ENCODE data around the gene SLC22A24.

Gene SLC22A24

GRCh38 chr11:63165706-63166310 is 21.8 kb upstream of the SLC22A24 start:
- Histone ChIP-seq H3K9ac (ENCODE audit: low read length) (no peak overlapping the region), H2BK15ac (ENCODE audit: low read depth, poor library complexity, severe bottlenecking) (no peak overlapping the region), H3K27ac (ENCODE audit: low read length, poor library complexity, severe bottlenecking) (no peak overlapping the region), H3K4me2 (ENCODE audit: low read length, poor library complexity, severe bottlenecking) (no peak overlapping the region), H3K4ac (ENCODE audit: low read depth in 1 of 2, low read length in 2 of 2) (no peak overlapping the region), H3K27me3 (ENCODE audit: control insufficient read depth in 1 of 2, insufficient read depth in 1 of 2, low read length in 2 of 2) (no peaks in the 10 kb centered on the region), H4K8ac (ENCODE audit: low read length) (no peak overlapping the region), H2BK12ac (ENCODE audit: low read length in 2 of 2) (no peak overlapping the region), H3K18ac (ENCODE audit: low read depth in 1 of 2, low read length in 2 of 2) (no peak overlapping the region), H3K9me3 (ENCODE audit: control insufficient read depth, low read length) (no peaks in the 10 kb centered on the region), H3K36me3 (ENCODE audit: control insufficient read depth in 1 of 2, insufficient read depth in 2 of 2, low read depth in 1 of 2, low read length in 2 of 2) (no peaks in the 10 kb centered on the region), H2AFZ (ENCODE audit: low read depth, low read length) (no peak overlapping the region), H2AK5ac (ENCODE audit: low read length, severe bottlenecking) (no peak overlapping the region), H4K91ac (ENCODE audit: low read length) (no peak overlapping the region), H3K4me1 (ENCODE audit: control insufficient read depth, insufficient read depth, low read depth, low read length) (no peaks in the 10 kb centered on the region), H3K14ac (ENCODE audit: low read length in 2 of 2) (no peak overlapping the region), H2BK120ac (ENCODE audit: low read depth, low read length) (no peak overlapping the region), H3K79me1 (replicated peaks; ENCODE audit: low read length, poor library complexity, severe bottlenecking) (no peaks in the 10 kb centered on the region), H3K4me3 (ENCODE audit: insufficient read depth in 1 of 2, low read depth in 1 of 2, low read length in 2 of 2) (no peak overlapping the region), H3K23ac (ENCODE audit: low read length in 2 of 2) (no peak overlapping the region), H2BK5ac (ENCODE audit: low read depth, low read length, poor library complexity, severe bottlenecking) (no peak overlapping the region)
- 63% methylated on average over 4 of the region's 4 CpGs for WGBS
- no peak for DNase-seq

- Histone ChIP-seq H2AFZ (ENCODE audit: low read depth, low read length) (no peak overlapping the region), H2BK120ac (ENCODE audit: low read depth, low read length) (no peak overlapping the region)
Measured at GRCh38 chr11:63155794-63156193, 11.8 kb upstream of the SLC22A24 start.

DNA sequence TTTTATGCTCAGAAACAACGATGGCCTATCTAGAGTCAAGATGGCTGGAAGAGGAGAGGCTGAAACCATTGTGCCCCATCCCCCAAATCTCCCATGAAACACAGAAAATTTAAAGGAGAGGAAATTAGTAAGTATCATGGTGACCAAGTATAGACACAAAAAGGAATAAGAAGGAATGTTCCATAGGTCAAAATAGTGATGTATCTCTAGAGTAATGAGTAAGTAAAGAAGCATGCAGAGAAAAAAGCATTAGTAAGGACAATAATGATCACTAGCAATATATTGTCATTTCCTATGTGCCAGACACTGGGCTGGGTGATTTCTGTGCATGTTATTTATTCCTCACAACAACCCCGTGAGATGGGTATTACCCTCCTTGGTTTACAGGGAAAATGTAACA is 2.6 kb upstream of the SLC22A24 start:
- H3K9ac ChIP-seq (ENCODE audit: low read length), result no peak overlapping the region
- H2AK5ac ChIP-seq (ENCODE audit: low read length, severe bottlenecking), result no peak overlapping the region
- no peaks in the 10 kb centered on the region for H3K27me3 ChIP-seq (ENCODE audit: control insufficient read depth in 1 of 2, insufficient read depth in 1 of 2, low read length in 2 of 2)
- H4K8ac ChIP-seq (ENCODE audit: low read length), result no peak overlapping the region
- 54% methylated on average over 1 of the region's 2 CpGs for WGBS
- H2BK5ac ChIP-seq (ENCODE audit: low read depth, low read length, poor library complexity, severe bottlenecking), result no peak overlapping the region
- no peak overlapping the region for H3K4ac ChIP-seq (ENCODE audit: low read depth in 1 of 2, low read length in 2 of 2)
- no peak overlapping the region for H2BK12ac ChIP-seq (ENCODE audit: low read length in 2 of 2)
- no peaks in the 10 kb centered on the region for H3K79me1 ChIP-seq (replicated peaks; ENCODE audit: low read length, poor library complexity, severe bottlenecking)
- no peak overlapping the region for H3K4me2 ChIP-seq (ENCODE audit: low read length, poor library complexity, severe bottlenecking)
- no peak overlapping the region for H3K27ac ChIP-seq (ENCODE audit: low read length, poor library complexity, severe bottlenecking)
- no peaks in the 10 kb centered on the region for H3K9me3 ChIP-seq (ENCODE audit: control insufficient read depth, low read length)
- H3K4me3 ChIP-seq (ENCODE audit: insufficient read depth in 1 of 2, low read depth in 1 of 2, low read length in 2 of 2), result no peak overlapping the region
- no peak overlapping the region for H2BK120ac ChIP-seq (ENCODE audit: low read depth, low read length)
- no peak for DNase-seq
- H3K36me3 ChIP-seq (ENCODE audit: control insufficient read depth in 1 of 2, insufficient read depth in 2 of 2, low read depth in 1 of 2, low read length in 2 of 2), result no peaks in the 10 kb centered on the region
- no peaks in the 10 kb centered on the region for H3K4me1 ChIP-seq (ENCODE audit: control insufficient read depth, insufficient read depth, low read depth, low read length)
- no peak overlapping the region for H2AFZ ChIP-seq (ENCODE audit: low read depth, low read length)
- no peak overlapping the region for H3K14ac ChIP-seq (ENCODE audit: low read length in 2 of 2)
- H2BK15ac ChIP-seq (ENCODE audit: low read depth, poor library complexity, severe bottlenecking), result no peak overlapping the region
- H4K91ac ChIP-seq (ENCODE audit: low read length), result no peak overlapping the region
- no peak overlapping the region for H3K18ac ChIP-seq (ENCODE audit: low read depth in 1 of 2, low read length in 2 of 2)
- H3K23ac ChIP-seq (ENCODE audit: low read length in 2 of 2), result no peak overlapping the region

More at GRCh38 chr11:63155794-63156193, 11.8 kb upstream of the SLC22A24 start:
- 65% methylated on average over 1 of the region's 1 CpG for WGBS
- DNase-seq, result no peak
- Histone ChIP-seq H2AK5ac (ENCODE audit: low read length, severe bottlenecking) (no peak overlapping the region), H3K4me3 (ENCODE audit: insufficient read depth in 1 of 2, low read depth in 1 of 2, low read length in 2 of 2) (no peak overlapping the region), H3K18ac (ENCODE audit: low read depth in 1 of 2, low read length in 2 of 2) (no peak overlapping the region), H4K8ac (ENCODE audit: low read length) (no peak overlapping the region), H4K91ac (ENCODE audit: low read length) (no peak overlapping the region), H3K4ac (ENCODE audit: low read depth in 1 of 2, low read length in 2 of 2) (no peak overlapping the region), H3K27me3 (ENCODE audit: control insufficient read depth in 1 of 2, insufficient read depth in 1 of 2, low read length in 2 of 2) (no peaks in the 10 kb centered on the region), H3K14ac (ENCODE audit: low read length in 2 of 2) (no peak overlapping the region), H3K4me2 (ENCODE audit: low read length, poor library complexity, severe bottlenecking) (no peak overlapping the region), H3K79me1 (replicated peaks; ENCODE audit: low read length, poor library complexity, severe bottlenecking) (no peaks in the 10 kb centered on the region), H3K9me3 (ENCODE audit: control insufficient read depth, low read length) (peaks cover 3% of the 10 kb centered on the region), H3K4me1 (ENCODE audit: control insufficient read depth, insufficient read depth, low read depth, low read length) (no peaks in the 10 kb centered on the region), H3K36me3 (ENCODE audit: control insufficient read depth in 1 of 2, insufficient read depth in 2 of 2, low read depth in 1 of 2, low read length in 2 of 2) (no peaks in the 10 kb centered on the region), H3K9ac (ENCODE audit: low read length) (no peak overlapping the region), H2BK15ac (ENCODE audit: low read depth, poor library complexity, severe bottlenecking) (no peak overlapping the region), H2BK5ac (ENCODE audit: low read depth, low read length, poor library complexity, severe bottlenecking) (no peak overlapping the region), H3K27ac (ENCODE audit: low read length, poor library complexity, severe bottlenecking) (no peak overlapping the region), H2BK12ac (ENCODE audit: low read length in 2 of 2) (no peak overlapping the region), H3K23ac (ENCODE audit: low read length in 2 of 2) (no peak overlapping the region)

- H2BK12ac ChIP-seq (ENCODE audit: low read length in 2 of 2), result no peak overlapping the region
- H3K36me3 ChIP-seq (ENCODE audit: control insufficient read depth in 1 of 2, insufficient read depth in 2 of 2, low read depth in 1 of 2, low read length in 2 of 2), result no peaks in the 10 kb centered on the region
- no peak overlapping the region for H2AK5ac ChIP-seq (ENCODE audit: low read length, severe bottlenecking)
- no peaks in the 10 kb centered on the region for H3K9me3 ChIP-seq (ENCODE audit: control insufficient read depth, low read length)
- H3K14ac ChIP-seq (ENCODE audit: low read length in 2 of 2), result no peak overlapping the region
- no peak overlapping the region for H2BK15ac ChIP-seq (ENCODE audit: low read depth, poor library complexity, severe bottlenecking)
- no peak overlapping the region for H4K91ac ChIP-seq (ENCODE audit: low read length)
- no peaks in the 10 kb centered on the region for H3K27me3 ChIP-seq (ENCODE audit: control insufficient read depth in 1 of 2, insufficient read depth in 1 of 2, low read length in 2 of 2)
- no peak overlapping the region for H2AFZ ChIP-seq (ENCODE audit: low read depth, low read length)
- no peak overlapping the region for H2BK120ac ChIP-seq (ENCODE audit: low read depth, low read length)
- H3K9ac ChIP-seq (ENCODE audit: low read length), result no peak overlapping the region
- WGBS, result 53% methylated on average over 3 of the region's 3 CpGs
- no peak for DNase-seq
- no peak overlapping the region for H4K8ac ChIP-seq (ENCODE audit: low read length)
- no peak overlapping the region for H3K18ac ChIP-seq (ENCODE audit: low read depth in 1 of 2, low read length in 2 of 2)
- no peak overlapping the region for H2BK5ac ChIP-seq (ENCODE audit: low read depth, low read length, poor library complexity, severe bottlenecking)
- no peak overlapping the region for H3K4me2 ChIP-seq (ENCODE audit: low read length, poor library complexity, severe bottlenecking)
- no peak overlapping the region for H3K4me3 ChIP-seq (ENCODE audit: insufficient read depth in 1 of 2, low read depth in 1 of 2, low read length in 2 of 2)
- H3K4me1 ChIP-seq (ENCODE audit: control insufficient read depth, insufficient read depth, low read depth, low read length), result no peaks in the 10 kb centered on the region
- no peak overlapping the region for H3K4ac ChIP-seq (ENCODE audit: low read depth in 1 of 2, low read length in 2 of 2)
- no peak overlapping the region for H3K27ac ChIP-seq (ENCODE audit: low read length, poor library complexity, severe bottlenecking)
- no peak overlapping the region for H3K23ac ChIP-seq (ENCODE audit: low read length in 2 of 2)
- H3K79me1 ChIP-seq (replicated peaks; ENCODE audit: low read length, poor library complexity, severe bottlenecking), result no peaks in the 10 kb centered on the region
Measured at GRCh38 chr11:63142459-63142858, 1.6 kb downstream of the SLC22A24 start.
